K562 (cell line): ENCODE data around the gene USP20. TPM values are rescaled to one million over a fixed set of nuclear protein-coding genes. Genes with fewer than 3 reads are reported as not detected.

Experiments
- ARHGAP35 ChIP-seq: fragments of 450-650 bp; IDR thresholded peaks from 2 replicates; pipeline ENCODE4 v1.6.1; 2018; ENCODE audit not compliant: partially characterized antibody
- CBX3 ChIP-seq, 2 experiments: IDR thresholded peaks; 1 replicate in 1 of 2; 2 replicates in 1 of 2; pipeline ENCODE4 v1.6.1; 2012; ENCODE audit warnings: inconsistent platforms in 2 of 2, low read length in 2 of 2, borderline replicate concordance in 1 of 2, control low read depth in 1 of 2
- CEBPB ChIP-seq: fragments of 450-650 bp; IDR thresholded peaks from 2 replicates; pipeline ENCODE4 v1.6.1; 2016; ENCODE audit warnings: missing genetic modification characterization, missing compliant biosample characterization
- CREM ChIP-seq: IDR thresholded peaks from 2 replicates; pipeline ENCODE4 v1.6.1; 2014; ENCODE audit warnings: antibody characterized with exemption, low read depth
- ELF2 ChIP-seq: fragments of 250-450 bp; sonication (Bioruptor Pico); IDR thresholded peaks from 2 replicates; pipeline ENCODE4 v1.5.0; 2021; ENCODE audit warnings: mild to moderate bottlenecking
- FIP1L1 ChIP-seq: fragments of 200-400 bp; formaldehyde crosslinking; IDR thresholded peaks from 2 replicates; pipeline ENCODE4 v1.6.1; 2018; ENCODE audit warnings: mild to moderate bottlenecking, low read depth, low read length; ENCODE audit not compliant: poor library complexity, severe bottlenecking
- HDAC3 ChIP-seq: fragments of 450-650 bp; IDR thresholded peaks from 2 replicates; pipeline ENCODE4 v1.6.1; 2018; ENCODE audit warnings: borderline replicate concordance, mild to moderate bottlenecking, moderate library complexity; ENCODE audit not compliant: partially characterized antibody
- KLF1 ChIP-seq: fragments of 450-650 bp; IDR thresholded peaks from 2 replicates; pipeline ENCODE4 v1.6.1; 2016; ENCODE audit warnings: missing genetic modification characterization, missing compliant biosample characterization
- MNT ChIP-seq, 2 experiments: fragments of 450-650 bp; conservative IDR thresholded peaks; 2 replicates each; pipeline ENCODE4 v1.6.1; 2017; ENCODE audit warnings: mild to moderate bottlenecking in 2 of 2, moderate library complexity in 2 of 2
- NFIX ChIP-seq: fragments of 250-450 bp; sonication (Bioruptor Pico); IDR thresholded peaks from 2 replicates; pipeline ENCODE4 v1.4.0; 2020; ENCODE audit warnings: low read depth, mild to moderate bottlenecking, moderate library complexity
- RHOXF2B ChIP-seq: fragments of 250-450 bp; sonication (Bioruptor Pico); conservative IDR thresholded peaks from 2 replicates; pipeline ENCODE4 v1.5.1; 2021
- SLC30A9 ChIP-seq: fragments of 250-450 bp; sonication (Bioruptor Pico); IDR thresholded peaks from 2 replicates; pipeline ENCODE4 v1.8.0; 2022; ENCODE audit warnings: mild to moderate bottlenecking, moderate library complexity
- SMARCB1 ChIP-seq: IDR thresholded peaks from 2 replicates; pipeline ENCODE4 v1.6.1; 2011; ENCODE audit warnings: improper control_type of control experiment, low read depth; ENCODE audit not compliant: insufficient read length
- SRSF3 ChIP-seq: fragments of 200-400 bp; formaldehyde crosslinking; IDR thresholded peaks from 2 replicates; pipeline ENCODE4 v1.6.1; 2016; ENCODE audit warnings: mild to moderate bottlenecking, low read length, moderate library complexity; ENCODE audit not compliant: insufficient read depth
- SUPT5H ChIP-seq: fragments of 450-650 bp; IDR thresholded peaks from 2 replicates; pipeline ENCODE4 v1.6.1; 2016
- ZBTB9 ChIP-seq: fragments of 450-650 bp; formaldehyde crosslinking; IDR thresholded peaks from 2 replicates; pipeline ENCODE4 v1.4.0; 2020; ENCODE audit warnings: mild to moderate bottlenecking, moderate library complexity
- ZFP36 ChIP-seq: fragments of 150-350 bp; IDR thresholded peaks from 2 replicates; pipeline ENCODE4 v1.6.1; 2018; ENCODE audit warnings: low read length, low read depth; ENCODE audit not compliant: partially characterized antibody
- ZNF384 ChIP-seq: IDR thresholded peaks from 2 replicates; pipeline ENCODE4 v1.6.1; 2012; ENCODE audit warnings: low read depth, low read length, improper control_type of control experiment
- ZNF41 ChIP-seq: fragments of 250-450 bp; sonication (Bioruptor Pico); conservative IDR thresholded peaks from 2 replicates; pipeline ENCODE4 v1.4.0; 2020; ENCODE audit warnings: mild to moderate bottlenecking
- ZNF583 ChIP-seq: fragments of 250-450 bp; sonication (Bioruptor Pico); IDR thresholded peaks from 2 replicates; pipeline ENCODE4 v1.4.0; 2020
- polyA plus RNA-seq, 8 experiments: library from polyadenylated mRNA; depleted of rRNA in 4 of 8; stranded (reverse) in 5 of 8; unstranded in 3 of 8; fragments of >200 nt; fragmentation: Nextera tagmentation in 2 of 8; fragmentation: Illumina TruSeq in 1 of 8; extraction: Ambion mirVana in 2 of 8; extraction: Trizol in 1 of 8; gene quantifications; 2 replicates each; pipeline versions ENCODE4 v1.2.1 to v1.2.3, GENCODE V29; 2011 to 2014; ENCODE audit warnings: inconsistent platforms in 1 of 8, missing spikeins in 1 of 8
- total RNA-seq, 7 experiments: library from RNA; depleted of rRNA in 6 of 7; stranded (reverse); fragments of >200 nt in 6 of 7; fragmentation: Illumina TruSeq in 2 of 7; extraction: Trizol in 2 of 7; gene quantifications; 2 replicates each; pipeline versions ENCODE4 v1.2.1 to v1.2.3, GENCODE V29; 2011 to 2021; ENCODE audit warnings: low replicate concordance in 1 of 7
- TF ChIP-seq, protein P1 (sequence below): sonication (generic); formaldehyde crosslinking; IDR thresholded peaks from 2 replicates; pipeline ENCODE4 v1.8.1; 2023; ENCODE audit warnings: mild to moderate bottlenecking, missing genetic modification reagents
- TF ChIP-seq, protein P2 (sequence below): fragments of 150-350 bp; conservative IDR thresholded peaks from 2 replicates; pipeline ENCODE4 v1.6.1; 2014; ENCODE audit warnings: low read length

The USP20 gene
- total and polyA plus RNA-seq, 9 of the 15 experiments (the other 6 are each of a cell fraction or from before 2014, with no cell fraction given), result 1.9 to 136 (median 49.1) TPM

DNA sequence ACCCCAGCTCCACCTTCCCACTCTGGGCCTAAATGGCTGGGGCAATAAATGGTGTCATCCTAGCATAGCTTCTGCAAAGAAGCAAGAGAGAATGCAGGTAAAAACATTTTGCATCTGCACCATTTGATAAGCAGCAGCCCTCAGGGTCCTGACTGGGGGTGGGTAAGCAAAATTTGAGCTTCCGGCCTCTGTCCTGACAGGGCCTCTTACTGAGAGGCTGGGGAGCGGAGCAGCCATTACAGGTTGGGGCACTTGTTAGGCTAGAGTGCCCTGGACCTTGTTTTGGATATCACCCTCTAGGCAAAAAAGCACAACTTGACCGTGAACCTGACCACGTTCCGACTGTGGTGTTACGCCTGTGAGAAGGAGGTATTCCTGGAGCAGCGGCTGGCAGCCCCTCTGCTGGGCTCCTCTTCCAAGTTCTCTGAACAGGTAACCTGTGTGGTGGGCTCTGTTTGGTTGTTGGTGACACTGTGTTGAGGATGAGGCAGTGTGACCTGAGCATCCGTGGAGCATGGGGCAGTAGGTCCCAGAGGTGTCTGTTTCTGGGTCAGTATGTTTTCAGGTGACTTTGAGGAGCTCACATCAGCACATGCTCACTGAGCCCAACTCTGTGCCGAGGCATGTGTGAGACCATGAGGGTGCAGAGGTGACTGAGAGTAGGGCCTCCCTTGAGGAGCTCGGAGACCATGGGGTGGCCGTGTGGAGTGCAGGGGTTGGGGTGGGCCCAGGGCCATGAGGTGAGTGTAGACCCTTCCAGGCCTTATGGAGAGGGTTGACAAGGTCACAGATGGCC is 23.1 kb downstream of the USP20 start (continued):
- TF ChIP-seq, protein P1, sequence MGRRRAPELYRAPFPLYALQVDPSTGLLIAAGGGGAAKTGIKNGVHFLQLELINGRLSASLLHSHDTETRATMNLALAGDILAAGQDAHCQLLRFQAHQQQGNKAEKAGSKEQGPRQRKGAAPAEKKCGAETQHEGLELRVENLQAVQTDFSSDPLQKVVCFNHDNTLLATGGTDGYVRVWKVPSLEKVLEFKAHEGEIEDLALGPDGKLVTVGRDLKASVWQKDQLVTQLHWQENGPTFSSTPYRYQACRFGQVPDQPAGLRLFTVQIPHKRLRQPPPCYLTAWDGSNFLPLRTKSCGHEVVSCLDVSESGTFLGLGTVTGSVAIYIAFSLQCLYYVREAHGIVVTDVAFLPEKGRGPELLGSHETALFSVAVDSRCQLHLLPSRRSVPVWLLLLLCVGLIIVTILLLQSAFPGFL (CRISPR knock-in tag), result no peak
- TF ChIP-seq ARHGAP35 (no peak), ZNF41 (CRISPR knock-in tag) (no peak), ZFP36 (no peak), SUPT5H (peak; percentile 69), MNT (conservative IDR thresholded peaks at IDR 0.05) (no peak), NFIX (CRISPR knock-in tag) (no peak), SMARCB1 (no peak), FIP1L1 (no peak), ELF2 (CRISPR knock-in tag) (no peak), CREM (no peak), RHOXF2B (CRISPR knock-in tag) (no peak), CBX3 (IDR thresholded peaks at IDR 0.05; ENCODE audit: borderline replicate concordance in 1 of 2, low read length in 2 of 2) (no peak), SRSF3 (0 out of 2 replicates have a peak, but pooled peaks have one; percentile 14), CEBPB (no peak), ZNF583 (peak; percentile 47; the same call in 1 of the 2 replicates), ZBTB9 (CRISPR knock-in tag) (0 out of 2 replicates have a peak, but pooled peaks have one; percentile 70), HDAC3 (no peak), SLC30A9 (CRISPR knock-in tag) (no peak), KLF1 (tag) (no peak), ZNF384 (no peak)
- TF ChIP-seq, protein P2, sequence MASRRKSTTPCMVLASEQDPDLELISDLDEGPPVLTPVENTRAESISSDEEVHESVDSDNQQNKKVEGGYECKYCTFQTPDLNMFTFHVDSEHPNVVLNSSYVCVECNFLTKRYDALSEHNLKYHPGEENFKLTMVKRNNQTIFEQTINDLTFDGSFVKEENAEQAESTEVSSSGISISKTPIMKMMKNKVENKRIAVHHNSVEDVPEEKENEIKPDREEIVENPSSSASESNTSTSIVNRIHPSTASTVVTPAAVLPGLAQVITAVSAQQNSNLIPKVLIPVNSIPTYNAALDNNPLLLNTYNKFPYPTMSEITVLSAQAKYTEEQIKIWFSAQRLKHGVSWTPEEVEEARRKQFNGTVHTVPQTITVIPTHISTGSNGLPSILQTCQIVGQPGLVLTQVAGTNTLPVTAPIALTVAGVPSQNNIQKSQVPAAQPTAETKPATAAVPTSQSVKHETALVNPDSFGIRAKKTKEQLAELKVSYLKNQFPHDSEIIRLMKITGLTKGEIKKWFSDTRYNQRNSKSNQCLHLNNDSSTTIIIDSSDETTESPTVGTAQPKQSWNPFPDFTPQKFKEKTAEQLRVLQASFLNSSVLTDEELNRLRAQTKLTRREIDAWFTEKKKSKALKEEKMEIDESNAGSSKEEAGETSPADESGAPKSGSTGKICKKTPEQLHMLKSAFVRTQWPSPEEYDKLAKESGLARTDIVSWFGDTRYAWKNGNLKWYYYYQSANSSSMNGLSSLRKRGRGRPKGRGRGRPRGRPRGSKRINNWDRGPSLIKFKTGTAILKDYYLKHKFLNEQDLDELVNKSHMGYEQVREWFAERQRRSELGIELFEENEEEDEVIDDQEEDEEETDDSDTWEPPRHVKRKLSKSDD, result no peak
